Colonic mucosa (tissue), 4 donors: ENCODE measurements around the gene EAF2. TPM values are rescaled to one million over a fixed set of nuclear protein-coding genes. Genes with fewer than 3 reads are reported as not detected.

Experiments used
- DNase-seq: peaks from one replicate; pipeline ENCODE4 v3.0.0-alpha.2; 2020
- H3K27ac ChIP-seq: fragments of 200-600 bp; one replicate; pipeline ENCODE4 v1.8.0; 2021
- H3K27me3 ChIP-seq: fragments of 200-600 bp; one replicate; pipeline ENCODE4 v1.8.0; 2021
- H3K36me3 ChIP-seq: fragments of 200-600 bp; one replicate; pipeline ENCODE4 v1.8.0; 2021
- H3K4me1 ChIP-seq: fragments of 200-600 bp; one replicate; pipeline ENCODE4 v1.8.0; 2021; ENCODE audit warnings: mild to moderate bottlenecking
- H3K4me3 ChIP-seq: fragments of 200-600 bp; one replicate; pipeline ENCODE4 v1.8.0; 2021
- H3K9ac ChIP-seq, 2 donors: one replicate each; pipeline ENCODE4 v1.7.0; 2013; ENCODE audit warnings: control low read depth in 2 of 2, low read depth in 2 of 2, low read length in 2 of 2
- H3K9me3 ChIP-seq: fragments of 200-600 bp; one replicate; pipeline ENCODE4 v1.8.0; 2021
- intact Hi-C: fragments of 100-400 bp; cut with DNase I; formaldehyde crosslinking; loops from one replicate; pipeline ENCODE4 v1.14.1; 2022
- total RNA-seq, 2 donors: library from RNA; stranded (reverse); fragmentation: NEBNext Ultra II Directional in 1 of 2; extraction: Animal tissue kit (Norgen Biotek cat#: 25700) in 1 of 2; gene quantifications; one replicate each; pipeline ENCODE4 v1.2.1, GENCODE V29; 2021
- TF ChIP-seq, protein P1 (sequence below): fragments of 200-600 bp; IDR thresholded peaks from one replicate; pipeline ENCODE4 v1.8.0; 2022; ENCODE audit warnings: antibody characterized with exemption, mild to moderate bottlenecking
- donor health status: healthy.
- donor health status: DM: no; HTN: no; CAD: no.
- donor health status: DM: no; HTN: no; CAD: no.

EAF2 gene
- total RNA-seq, 2 donors from 2014 or later = 4.5 to 6.3 TPM

GRCh38 chr3:121885386-121885785, 50.4 kb downstream of the EAF2 start:
- no peak overlapping the region for H3K4me3 ChIP-seq
- H3K9ac ChIP-seq = no peak overlapping the region
- no peak for DNase-seq
- no peaks in the 10 kb centered on the region for H3K27me3 ChIP-seq
- no peak overlapping the region for H3K27ac ChIP-seq
- intact Hi-C loops = no loop called here
- H3K9me3 ChIP-seq = no peaks in the 10 kb centered on the region
- TF ChIP-seq, protein P1, sequence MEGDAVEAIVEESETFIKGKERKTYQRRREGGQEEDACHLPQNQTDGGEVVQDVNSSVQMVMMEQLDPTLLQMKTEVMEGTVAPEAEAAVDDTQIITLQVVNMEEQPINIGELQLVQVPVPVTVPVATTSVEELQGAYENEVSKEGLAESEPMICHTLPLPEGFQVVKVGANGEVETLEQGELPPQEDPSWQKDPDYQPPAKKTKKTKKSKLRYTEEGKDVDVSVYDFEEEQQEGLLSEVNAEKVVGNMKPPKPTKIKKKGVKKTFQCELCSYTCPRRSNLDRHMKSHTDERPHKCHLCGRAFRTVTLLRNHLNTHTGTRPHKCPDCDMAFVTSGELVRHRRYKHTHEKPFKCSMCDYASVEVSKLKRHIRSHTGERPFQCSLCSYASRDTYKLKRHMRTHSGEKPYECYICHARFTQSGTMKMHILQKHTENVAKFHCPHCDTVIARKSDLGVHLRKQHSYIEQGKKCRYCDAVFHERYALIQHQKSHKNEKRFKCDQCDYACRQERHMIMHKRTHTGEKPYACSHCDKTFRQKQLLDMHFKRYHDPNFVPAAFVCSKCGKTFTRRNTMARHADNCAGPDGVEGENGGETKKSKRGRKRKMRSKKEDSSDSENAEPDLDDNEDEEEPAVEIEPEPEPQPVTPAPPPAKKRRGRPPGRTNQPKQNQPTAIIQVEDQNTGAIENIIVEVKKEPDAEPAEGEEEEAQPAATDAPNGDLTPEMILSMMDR = no peak
- H3K36me3 ChIP-seq = no peaks in the 10 kb centered on the region
- H3K4me1 ChIP-seq = no peaks in the 10 kb centered on the region

DNA sequence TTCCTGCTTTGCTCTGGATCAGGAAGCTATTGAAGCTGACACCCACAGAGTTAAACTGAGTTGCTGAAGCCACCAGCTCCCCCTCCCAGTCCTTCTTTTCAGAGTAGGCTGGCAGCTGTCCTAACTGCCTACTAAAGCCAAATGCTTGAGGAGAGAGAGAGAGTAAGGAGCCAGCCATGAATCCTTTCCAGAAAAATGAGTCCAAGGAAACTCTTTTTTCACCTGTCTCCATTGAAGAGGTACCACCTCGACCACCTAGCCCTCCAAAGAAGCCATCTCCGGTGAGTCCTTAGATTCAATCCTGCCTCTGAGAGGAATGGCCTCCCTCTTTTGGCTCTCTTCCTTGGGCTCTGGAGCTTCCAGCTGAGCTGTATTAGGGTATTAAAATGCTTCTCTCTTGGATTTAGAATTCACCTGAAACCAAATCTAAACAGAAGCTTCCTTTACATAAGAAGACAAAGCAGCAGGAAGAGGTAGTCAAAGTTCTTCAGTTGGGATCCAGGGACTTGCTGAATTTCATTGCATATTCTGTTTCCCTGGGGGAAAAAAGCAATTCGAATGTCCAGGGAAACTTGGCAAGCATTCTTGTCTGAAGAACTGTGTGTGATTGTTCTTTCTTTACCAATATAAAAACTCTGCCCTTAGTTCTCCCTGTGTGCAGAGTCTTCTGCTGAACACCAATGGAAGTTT, 59.4 kb downstream of the EAF2 start, which contains the start of gene SLC15A2:
Gene SLC15A2 (plus strand): TSS at position 101 of the 690 bp plus-strand sequence. CDS start 76 bp downstream, at position 177.
- H3K9ac ChIP-seq = no peak within 1 kb of the TSS
- intact Hi-C loops = no loop called here
- no peaks in the 10 kb centered on the region for H3K9me3 ChIP-seq
- no peaks in the 10 kb centered on the region for H3K36me3 ChIP-seq
- DNase-seq = no peak
- no peaks in the 10 kb centered on the region for H3K4me1 ChIP-seq
- H3K27ac ChIP-seq = no peak within 1 kb of the TSS
- no peak within 1 kb of the TSS for H3K4me3 ChIP-seq
- TF ChIP-seq, protein P1 = no peak
- H3K27me3 ChIP-seq = no peaks in the 10 kb centered on the region

DNA sequence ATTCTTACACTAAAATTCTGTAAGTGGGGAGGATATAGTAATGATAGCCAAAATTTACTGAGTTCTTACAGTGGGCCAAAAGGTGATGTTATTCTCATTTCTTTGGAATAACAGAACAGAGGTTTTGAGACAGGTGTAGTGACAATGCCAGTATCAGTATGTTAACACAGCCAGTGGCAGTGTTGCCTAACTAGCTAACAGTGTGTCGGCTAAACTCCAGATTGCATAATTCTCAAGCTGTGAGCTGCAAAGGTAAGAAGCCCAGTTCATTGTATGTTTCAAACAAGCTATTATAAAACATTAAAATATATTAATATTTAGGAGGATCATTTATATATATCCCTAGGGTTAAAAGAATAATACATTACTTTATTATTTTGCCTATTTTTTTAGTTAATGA, 60.1 kb downstream of the EAF2 start:
- DNase-seq = no peak
- Histone ChIP-seq H3K36me3 (no peaks in the 10 kb centered on the region), H3K9ac (no peak overlapping the region), H3K27ac (no peak overlapping the region), H3K4me3 (no peak overlapping the region), H3K9me3 (no peaks in the 10 kb centered on the region), H3K4me1 (no peaks in the 10 kb centered on the region), H3K27me3 (no peaks in the 10 kb centered on the region)
- intact Hi-C loops = no loop called here
- TF ChIP-seq, protein P1 = no peak

GRCh38 chr3:121895736-121896135, 60.7 kb downstream of the EAF2 start:
- H3K4me3 ChIP-seq = no peak overlapping the region
- no peaks in the 10 kb centered on the region for H3K4me1 ChIP-seq
- H3K36me3 ChIP-seq = no peaks in the 10 kb centered on the region

GRCh38 chr3:121896823-121897222, 61.8 kb downstream of the EAF2 start:
- no peak for DNase-seq
- H3K9me3 ChIP-seq = no peaks in the 10 kb centered on the region
- no peak overlapping the region for H3K9ac ChIP-seq
- H3K4me1 ChIP-seq = no peaks in the 10 kb centered on the region
- no peaks in the 10 kb centered on the region for H3K27me3 ChIP-seq
- TF ChIP-seq, protein P1 = no peak
- no peak overlapping the region for H3K27ac ChIP-seq
- no peak overlapping the region for H3K4me3 ChIP-seq
- H3K36me3 ChIP-seq = no peaks in the 10 kb centered on the region
- intact Hi-C loops = no loop called here

More at GRCh38 chr3:121895736-121896135, 60.7 kb downstream of the EAF2 start:
- intact Hi-C loops = no loop called here
- DNase-seq = no peak
- no peak overlapping the region for H3K27ac ChIP-seq
- H3K27me3 ChIP-seq = no peaks in the 10 kb centered on the region
- TF ChIP-seq, protein P1 = no peak
- no peaks in the 10 kb centered on the region for H3K9me3 ChIP-seq
- H3K9ac ChIP-seq = no peak overlapping the region
